H7 (cell line): Measurements from ENCODE around the gene NUP42. TPM values are rescaled to one million over a fixed set of nuclear protein-coding genes. Genes with fewer than 3 reads are reported as not detected.

ENCODE experiments used
- DNase-seq: peaks from one replicate; pipeline ENCODE4 v3.0.0; 2012
- H3K27me3 ChIP-seq: 2 replicates; pipeline ENCODE4 v1.6.0; 2011; ENCODE audit warnings: mild to moderate bottlenecking, low read length; ENCODE audit not compliant: control insufficient read depth, insufficient read depth
- H3K36me3 ChIP-seq: replicated peaks from 2 replicates; pipeline ENCODE4 v1.5.1; 2011; ENCODE audit warnings: low read length; ENCODE audit not compliant: control insufficient read depth, insufficient read depth
- H3K4me3 ChIP-seq: 2 replicates; pipeline ENCODE4 v1.5.1; 2011; ENCODE audit warnings: low read depth, mild to moderate bottlenecking, control low read depth, low read length, moderate library complexity; ENCODE audit not compliant: insufficient read depth
- total RNA-seq: library from RNA; depleted of rRNA; stranded (reverse); fragments of >200 nt; shearing (Covaris generic); gene quantifications from 2 replicates; pipeline ENCODE4 v1.2.3, GENCODE V29; 2014; rRNA removed

NUP42 gene, protein sequence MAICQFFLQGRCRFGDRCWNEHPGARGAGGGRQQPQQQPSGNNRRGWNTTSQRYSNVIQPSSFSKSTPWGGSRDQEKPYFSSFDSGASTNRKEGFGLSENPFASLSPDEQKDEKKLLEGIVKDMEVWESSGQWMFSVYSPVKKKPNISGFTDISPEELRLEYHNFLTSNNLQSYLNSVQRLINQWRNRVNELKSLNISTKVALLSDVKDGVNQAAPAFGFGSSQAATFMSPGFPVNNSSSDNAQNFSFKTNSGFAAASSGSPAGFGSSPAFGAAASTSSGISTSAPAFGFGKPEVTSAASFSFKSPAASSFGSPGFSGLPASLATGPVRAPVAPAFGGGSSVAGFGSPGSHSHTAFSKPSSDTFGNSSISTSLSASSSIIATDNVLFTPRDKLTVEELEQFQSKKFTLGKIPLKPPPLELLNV
- total RNA-seq: 47.4 and 50.0 TPM in 2 replicates

- Histone ChIP-seq H3K4me3 (peak within 1 kb of the TSS; percentile 92), H3K36me3 (peaks cover 4% of the 10 kb centered on the region), H3K27me3 (no peaks in the 10 kb centered on the region)
- peak; percentile 92 for DNase-seq
Observed at GRCh38 chr7:23181684-23182553, at the start of gene NUP42. TSS of gene NUP42 (plus strand) at chr7:23182048. CDS start at chr7:23182086, 38 bp downstream.

DNA sequence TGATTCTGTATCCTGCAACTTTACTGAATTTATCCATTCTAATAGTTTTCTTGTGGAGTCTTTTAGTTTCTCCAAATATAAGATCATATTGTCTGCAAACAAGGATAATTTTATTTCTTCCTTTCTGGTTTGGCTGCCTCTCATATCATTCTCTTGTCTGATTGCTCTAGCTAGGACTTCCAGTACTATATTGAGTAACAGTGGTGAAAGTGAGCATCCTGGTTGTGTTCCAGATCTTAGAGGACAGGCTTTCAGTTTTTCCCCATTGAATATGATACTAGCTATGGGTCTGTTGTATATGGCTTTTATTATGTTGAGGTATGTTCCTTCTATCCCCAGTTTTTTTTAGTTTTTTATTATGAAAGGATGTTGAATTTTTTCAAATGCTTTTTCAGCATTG, 48.1 kb upstream of the NUP42 start:
- H3K27me3 ChIP-seq: no peaks in the 10 kb centered on the region
- H3K4me3 ChIP-seq: no peak overlapping the region
- H3K36me3 ChIP-seq: peaks cover 4% of the 10 kb centered on the region
- no peak for DNase-seq

- peak; percentile 3 for DNase-seq
- Histone ChIP-seq H3K36me3 (no peaks in the 10 kb centered on the region), H3K27me3 (no peaks in the 10 kb centered on the region), H3K4me3 (no peak overlapping the region)
Observed at GRCh38 chr7:23135755-23136154, 46.1 kb upstream of the NUP42 start.

DNA sequence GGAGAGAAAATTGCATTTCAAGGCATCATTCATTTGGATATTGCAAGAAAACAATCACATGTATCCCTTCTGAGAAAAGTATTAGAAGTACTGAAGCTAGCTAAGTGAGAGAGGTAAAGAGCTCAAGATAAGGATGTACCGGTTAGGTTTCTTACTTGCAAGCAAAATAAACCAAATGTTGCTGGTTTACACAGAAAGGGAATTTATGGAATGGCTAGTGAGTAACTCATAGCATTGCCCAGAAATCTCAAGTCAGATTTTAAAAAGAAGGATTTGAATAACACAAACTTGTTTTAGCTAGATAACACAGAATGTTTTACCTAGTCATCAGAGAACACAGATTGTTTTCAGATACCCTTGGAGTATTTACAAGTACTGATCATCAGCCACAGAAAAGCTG, 45.6 kb upstream of the NUP42 start:
- no peak for DNase-seq
- no peak overlapping the region for H3K4me3 ChIP-seq
- H3K27me3 ChIP-seq: no peaks in the 10 kb centered on the region
- H3K36me3 ChIP-seq: peaks cover 2% of the 10 kb centered on the region

DNA sequence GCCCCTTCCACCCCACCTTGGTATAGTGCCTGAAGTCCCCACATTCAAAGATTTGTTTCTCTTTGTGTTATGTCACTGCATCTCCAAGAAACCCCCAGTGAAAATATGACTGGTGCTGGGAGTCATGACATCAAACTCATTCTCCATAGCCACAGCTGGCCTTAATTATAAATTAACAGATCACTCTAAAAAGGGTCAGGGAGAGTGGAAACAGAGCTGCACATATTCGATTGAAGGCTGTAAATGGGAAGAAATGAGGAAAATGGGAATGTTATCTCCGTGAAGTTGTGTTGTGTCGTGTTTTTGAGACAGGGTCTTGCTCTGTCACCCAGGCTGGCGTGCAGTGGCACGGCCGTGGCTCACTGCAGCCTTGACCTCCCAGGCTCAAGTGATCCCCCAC, 24.2 kb upstream of the NUP42 start:
- Histone ChIP-seq H3K27me3 (no peaks in the 10 kb centered on the region), H3K36me3 (peaks cover 4% of the 10 kb centered on the region), H3K4me3 (no peak overlapping the region)
- DNase-seq: no peak

DNA sequence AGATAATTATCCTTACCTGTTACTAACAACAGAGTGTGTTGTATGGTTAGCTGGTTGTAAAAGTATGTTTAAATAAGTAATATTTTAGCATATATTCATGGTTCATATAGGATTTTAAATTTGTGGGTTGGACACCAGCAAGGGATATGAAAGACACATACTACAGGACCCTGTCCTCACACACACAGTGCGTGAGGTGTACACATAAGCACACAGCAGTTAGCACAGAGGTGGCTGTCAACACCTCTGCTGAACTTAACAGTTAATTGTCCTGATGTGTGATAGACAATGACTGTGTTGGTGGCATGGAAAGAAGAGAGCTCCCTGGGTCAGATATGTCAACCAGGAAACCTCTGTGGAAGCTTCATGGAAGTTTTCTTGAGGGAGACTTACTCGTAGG, 23.3 kb upstream of the NUP42 start:
- no peaks in the 10 kb centered on the region; the same call in 1 of the 2 replicates for H3K36me3 ChIP-seq
- H3K4me3 ChIP-seq: no peak overlapping the region
- DNase-seq: no peak
- no peaks in the 10 kb centered on the region for H3K27me3 ChIP-seq

DNA sequence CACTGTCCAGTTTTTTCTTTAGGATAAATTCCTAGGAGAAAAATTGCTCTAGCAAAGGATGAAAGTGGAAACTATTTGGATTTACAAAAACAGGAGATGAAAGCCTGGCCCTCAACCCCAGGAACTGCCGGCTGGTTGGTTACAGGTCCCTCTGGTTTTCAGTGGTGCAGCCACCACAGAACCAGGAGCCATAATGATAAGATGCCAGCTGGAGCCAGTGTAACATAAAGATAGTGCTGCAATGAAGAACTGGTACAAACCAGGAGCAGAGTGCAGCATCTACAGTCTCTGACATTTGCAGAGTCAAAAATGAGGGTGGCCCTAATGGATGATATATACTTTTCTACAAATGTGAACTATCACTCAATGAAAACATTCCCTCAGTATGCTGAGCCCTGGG, 20.4 kb upstream of the NUP42 start:
- no peaks in the 10 kb centered on the region for H3K36me3 ChIP-seq
- H3K27me3 ChIP-seq: no peaks in the 10 kb centered on the region
- no peak for DNase-seq
- no peak overlapping the region for H3K4me3 ChIP-seq

DNA sequence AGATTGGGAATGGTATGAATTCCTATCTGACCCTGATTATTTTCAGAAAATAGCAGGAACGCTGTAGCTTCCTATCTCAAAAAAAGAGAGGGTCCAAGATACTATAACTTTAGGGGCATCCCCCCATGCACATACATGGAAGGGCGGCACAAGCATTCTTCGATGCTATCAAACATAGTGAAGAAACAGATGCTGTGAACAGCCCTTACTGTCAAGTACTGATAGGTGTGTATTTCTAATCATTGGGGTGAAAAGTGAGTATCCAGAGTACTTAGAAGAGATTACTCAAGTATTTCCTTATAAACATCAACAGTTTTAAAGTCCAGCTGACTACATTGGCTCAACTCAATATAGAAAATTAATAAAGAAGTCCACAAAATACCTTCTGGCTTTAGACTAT, 17.0 kb upstream of the NUP42 start:
- Histone ChIP-seq H3K27me3 (no peaks in the 10 kb centered on the region), H3K36me3 (peaks cover 2% of the 10 kb centered on the region), H3K4me3 (no peak overlapping the region)
- DNase-seq: no peak

DNA sequence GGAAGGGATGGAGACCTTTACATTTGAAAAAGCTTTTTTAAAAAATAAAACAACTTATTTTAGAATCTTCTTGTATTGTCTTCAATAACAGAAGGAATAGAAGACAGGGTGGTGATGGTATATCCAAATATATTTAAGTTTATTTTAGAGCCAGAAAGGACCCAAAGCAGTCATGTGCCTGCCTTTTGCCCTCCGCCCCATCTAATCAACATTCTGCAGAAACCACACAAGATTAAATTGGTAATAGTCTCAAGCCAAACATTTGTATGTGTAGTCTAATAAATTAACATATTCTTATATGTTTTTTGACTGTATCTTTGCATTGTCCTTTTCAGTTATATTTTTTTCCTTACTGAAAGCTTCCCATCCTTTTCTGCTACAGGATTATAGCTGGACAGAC, 16.5 kb upstream of the NUP42 start:
- Histone ChIP-seq H3K4me3 (no peak overlapping the region), H3K27me3 (no peaks in the 10 kb centered on the region), H3K36me3 (peaks cover 2% of the 10 kb centered on the region)
- no peak for DNase-seq

GRCh38 chr7:23167691-23168090, 14.2 kb upstream of the NUP42 start:
- Histone ChIP-seq H3K27me3 (no peaks in the 10 kb centered on the region), H3K36me3 (peaks cover 2% of the 10 kb centered on the region), H3K4me3 (no peak overlapping the region)
- no peak for DNase-seq

- H3K36me3 ChIP-seq: peaks cover 2% of the 10 kb centered on the region
- no peak for DNase-seq
- no peak overlapping the region for H3K4me3 ChIP-seq
- H3K27me3 ChIP-seq: no peaks in the 10 kb centered on the region
Observed at GRCh38 chr7:23168111-23168885, 13.6 kb upstream of the NUP42 start.

DNA sequence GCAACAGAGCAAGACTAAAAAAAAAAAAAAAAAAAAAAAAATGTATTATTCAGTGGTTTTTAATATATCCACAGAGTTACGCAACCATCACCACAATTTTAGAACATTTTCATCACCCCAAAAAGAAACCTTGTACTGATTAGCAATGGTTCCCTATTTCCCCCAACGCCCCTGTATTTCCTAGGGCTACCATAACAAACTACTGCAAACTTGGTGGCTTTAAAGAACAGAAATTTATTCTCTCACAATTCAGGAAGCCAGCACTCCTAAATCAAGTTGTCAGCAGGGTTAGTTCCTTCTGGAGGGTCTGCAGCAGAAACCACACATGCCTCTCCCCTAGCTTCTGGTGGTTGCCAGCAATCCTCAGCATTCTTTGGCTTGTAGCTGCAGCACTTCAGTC, 5.9 kb upstream of the NUP42 start:
- no peaks in the 10 kb centered on the region for H3K36me3 ChIP-seq
- DNase-seq: no peak
- no peaks in the 10 kb centered on the region for H3K27me3 ChIP-seq

DNA sequence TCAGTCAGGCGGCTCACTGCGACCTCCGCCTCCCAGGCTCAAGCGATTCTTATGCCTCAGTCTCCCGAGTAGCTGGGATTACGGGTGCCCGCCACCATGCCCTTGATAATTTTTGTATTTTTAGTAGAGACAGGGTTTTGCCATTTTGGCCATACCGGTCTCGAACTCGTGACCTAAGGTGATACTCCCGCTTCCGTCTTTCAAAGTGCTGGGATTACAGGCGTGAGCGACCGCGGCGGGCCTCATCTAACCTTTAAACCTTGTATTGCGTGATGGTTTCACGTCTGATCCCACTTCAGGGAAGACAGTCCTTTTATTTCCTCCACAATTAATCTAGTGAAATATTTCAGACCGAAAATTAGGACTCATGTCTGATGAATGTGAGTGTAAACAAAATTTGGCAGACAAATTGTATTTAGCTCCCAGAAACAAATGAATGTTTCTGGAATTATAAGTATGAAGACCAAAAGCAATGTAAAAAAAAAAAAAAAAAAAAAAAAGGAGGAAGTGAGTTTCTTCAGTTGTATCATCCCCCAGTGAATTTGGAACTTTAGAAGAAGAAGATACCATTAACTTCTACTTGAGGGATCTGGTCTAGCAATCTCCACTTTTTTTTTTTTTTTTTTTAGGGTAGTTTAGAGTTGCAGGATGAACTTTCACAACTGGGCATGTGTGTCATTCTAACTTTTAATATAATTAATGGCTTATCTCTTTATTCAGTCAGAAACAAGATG, 1.6 kb downstream of the NUP42 start:
- Histone ChIP-seq H3K27me3 (no peaks in the 10 kb centered on the region), H3K36me3 (peaks cover 9% of the 10 kb centered on the region), H3K4me3 (no peak overlapping the region; the same call in 1 of the 2 replicates)
- DNase-seq: no peak

More for the DNA sequence above, 5.9 kb upstream of the NUP42 start:
- H3K4me3 ChIP-seq: no peak overlapping the region

- no peak overlapping the region for H3K4me3 ChIP-seq
- H3K27me3 ChIP-seq: no peaks in the 10 kb centered on the region
- H3K36me3 ChIP-seq: peaks cover 10% of the 10 kb centered on the region
- DNase-seq: no peak
Observed at GRCh38 chr7:23184291-23184690, 2.4 kb downstream of the NUP42 start.
